Fibroblast of pulmonary artery (primary cell): ENCODE measurements around the gene IQGAP2.
"Not testable (repeated sequence)": the region's sequence is repeated elsewhere in the genome, so short reads cannot be mapped to it uniquely, and the experiment has no call there.

Experiments used
- DNase-seq: peaks from one replicate; pipeline ENCODE4 v3.0.0-alpha.2; 2010; ENCODE audit warnings: low read depth
- H3K4me3 ChIP-seq: replicated peaks from 2 replicates; pipeline ENCODE4 v1.5.1; 2011; ENCODE audit warnings: low read depth, mild to moderate bottlenecking, control low read depth, low read length, moderate library complexity
- TF ChIP-seq, protein P1 (sequence below): IDR thresholded peaks from 2 replicates; pipeline ENCODE4 v1.5.1; 2011; ENCODE audit warnings: mild to moderate bottlenecking, control low read depth, low read length, inconsistent platforms; ENCODE audit errors: missing control alignments

Gene IQGAP2

DNA sequence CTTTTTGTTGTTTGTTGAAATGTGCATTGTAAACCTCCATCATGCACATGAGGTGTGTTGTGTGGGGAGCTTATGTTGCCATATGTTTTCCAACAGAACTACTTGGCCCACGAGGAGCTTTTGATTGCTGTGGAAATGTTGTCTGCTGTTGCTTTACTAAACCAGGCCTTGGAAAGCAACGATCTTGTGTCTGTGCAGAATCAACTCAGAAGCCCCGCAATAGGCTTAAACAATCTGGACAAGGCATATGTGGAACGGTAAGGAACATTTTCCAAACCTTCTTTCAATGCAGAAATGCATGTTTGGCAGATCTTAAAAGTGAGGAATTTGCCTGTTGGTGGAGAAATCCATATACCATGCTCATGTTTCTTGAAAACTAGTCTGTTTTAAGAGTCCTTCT, 197.6 kb downstream of the IQGAP2 start:
- TF ChIP-seq, protein P1, sequence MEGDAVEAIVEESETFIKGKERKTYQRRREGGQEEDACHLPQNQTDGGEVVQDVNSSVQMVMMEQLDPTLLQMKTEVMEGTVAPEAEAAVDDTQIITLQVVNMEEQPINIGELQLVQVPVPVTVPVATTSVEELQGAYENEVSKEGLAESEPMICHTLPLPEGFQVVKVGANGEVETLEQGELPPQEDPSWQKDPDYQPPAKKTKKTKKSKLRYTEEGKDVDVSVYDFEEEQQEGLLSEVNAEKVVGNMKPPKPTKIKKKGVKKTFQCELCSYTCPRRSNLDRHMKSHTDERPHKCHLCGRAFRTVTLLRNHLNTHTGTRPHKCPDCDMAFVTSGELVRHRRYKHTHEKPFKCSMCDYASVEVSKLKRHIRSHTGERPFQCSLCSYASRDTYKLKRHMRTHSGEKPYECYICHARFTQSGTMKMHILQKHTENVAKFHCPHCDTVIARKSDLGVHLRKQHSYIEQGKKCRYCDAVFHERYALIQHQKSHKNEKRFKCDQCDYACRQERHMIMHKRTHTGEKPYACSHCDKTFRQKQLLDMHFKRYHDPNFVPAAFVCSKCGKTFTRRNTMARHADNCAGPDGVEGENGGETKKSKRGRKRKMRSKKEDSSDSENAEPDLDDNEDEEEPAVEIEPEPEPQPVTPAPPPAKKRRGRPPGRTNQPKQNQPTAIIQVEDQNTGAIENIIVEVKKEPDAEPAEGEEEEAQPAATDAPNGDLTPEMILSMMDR, result no peak
- no peak overlapping the region for H3K4me3 ChIP-seq
- DNase-seq, result no peak

DNA sequence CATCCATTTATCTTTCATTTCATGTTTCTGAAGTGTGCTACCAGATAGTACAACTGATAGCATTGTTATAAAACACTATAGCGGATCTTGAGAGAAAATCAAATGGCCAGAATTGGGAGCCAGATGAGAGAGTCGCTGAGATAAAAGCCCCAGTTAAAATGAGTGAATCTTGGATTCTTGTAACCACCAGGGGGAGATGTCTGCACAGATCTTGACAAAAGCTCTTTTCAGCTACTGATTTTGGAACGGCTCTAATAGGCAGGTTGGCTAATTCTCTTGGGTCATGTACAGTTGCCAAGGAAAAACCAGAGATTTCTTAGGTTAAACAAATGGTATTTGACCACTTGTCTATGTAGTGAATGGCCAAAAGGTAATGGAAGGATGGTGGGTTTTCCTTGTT, 198.4 kb downstream of the IQGAP2 start:
- TF ChIP-seq, protein P1, result peak; percentile 81
- peak; percentile 87 for DNase-seq
- H3K4me3 ChIP-seq, result no peak overlapping the region

- no peak overlapping the region for H3K4me3 ChIP-seq
- peak; percentile 60 for DNase-seq
- TF ChIP-seq, protein P1, result peak; percentile 58
Measured at GRCh38 chr5:76602094-76602726, 199.1 kb downstream of the IQGAP2 start.

GRCh38 chr5:76603991-76604390, 200.9 kb downstream of the IQGAP2 start:
- DNase-seq, H3K4me3 ChIP-seq: not testable (repeated sequence)

DNA sequence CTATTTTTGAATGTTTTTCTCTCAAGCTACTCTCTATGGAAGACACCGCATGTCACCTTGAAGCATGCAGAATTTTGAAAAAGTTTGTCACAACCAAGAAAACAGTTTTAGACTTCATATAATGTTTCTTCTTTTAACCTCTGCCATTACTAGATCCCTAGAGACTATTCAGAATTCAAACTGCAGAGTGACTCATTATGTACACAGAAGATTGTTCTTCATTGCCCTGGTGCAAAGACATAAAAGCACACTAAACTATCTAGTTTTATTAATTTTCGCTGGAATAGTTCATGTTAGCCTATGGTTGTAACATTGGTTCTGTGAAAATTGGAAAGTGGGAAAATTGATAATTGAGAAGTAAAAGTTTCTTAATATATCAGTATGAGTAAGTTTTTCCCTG, 201.8 kb downstream of the IQGAP2 start:
- TF ChIP-seq, protein P1, result no peak
- no peak overlapping the region for H3K4me3 ChIP-seq
- peak; percentile 55 for DNase-seq

DNA sequence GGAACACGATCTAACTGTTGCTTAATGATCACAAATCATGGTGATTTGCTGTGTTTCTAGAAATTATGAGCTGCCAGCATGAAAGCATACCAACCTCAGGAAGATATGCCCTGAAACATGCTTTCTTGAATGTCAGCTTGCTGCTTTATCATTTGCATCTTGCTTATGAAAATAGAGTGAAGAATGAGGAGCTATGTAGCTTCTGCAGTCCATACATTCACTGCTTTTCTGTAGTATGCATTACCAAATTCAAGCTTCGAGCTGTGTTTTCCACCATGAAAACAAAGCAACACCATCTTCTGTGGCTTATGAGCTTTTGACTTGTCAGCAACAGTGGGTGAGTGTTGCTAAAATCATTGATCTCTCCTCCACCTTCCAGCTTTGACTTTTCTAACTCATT, 203.6 kb downstream of the IQGAP2 start:
- no peak overlapping the region for H3K4me3 ChIP-seq
- DNase-seq, result no peak
- TF ChIP-seq, protein P1, result no peak

GRCh38 chr5:76607353-76607871, 204.3 kb downstream of the IQGAP2 start:
- TF ChIP-seq, protein P1, result no peak
- no peak overlapping the region for H3K4me3 ChIP-seq
- peak; percentile 27 for DNase-seq
